Right forelimb (tissue), 1 donor: ENCODE data around the gene MBD6.

ENCODE experiments used
- DNase-seq: peaks from one replicate; pipeline ENCODE4 v3.0.0-alpha.2; 2018

The MBD6 gene

DNA sequence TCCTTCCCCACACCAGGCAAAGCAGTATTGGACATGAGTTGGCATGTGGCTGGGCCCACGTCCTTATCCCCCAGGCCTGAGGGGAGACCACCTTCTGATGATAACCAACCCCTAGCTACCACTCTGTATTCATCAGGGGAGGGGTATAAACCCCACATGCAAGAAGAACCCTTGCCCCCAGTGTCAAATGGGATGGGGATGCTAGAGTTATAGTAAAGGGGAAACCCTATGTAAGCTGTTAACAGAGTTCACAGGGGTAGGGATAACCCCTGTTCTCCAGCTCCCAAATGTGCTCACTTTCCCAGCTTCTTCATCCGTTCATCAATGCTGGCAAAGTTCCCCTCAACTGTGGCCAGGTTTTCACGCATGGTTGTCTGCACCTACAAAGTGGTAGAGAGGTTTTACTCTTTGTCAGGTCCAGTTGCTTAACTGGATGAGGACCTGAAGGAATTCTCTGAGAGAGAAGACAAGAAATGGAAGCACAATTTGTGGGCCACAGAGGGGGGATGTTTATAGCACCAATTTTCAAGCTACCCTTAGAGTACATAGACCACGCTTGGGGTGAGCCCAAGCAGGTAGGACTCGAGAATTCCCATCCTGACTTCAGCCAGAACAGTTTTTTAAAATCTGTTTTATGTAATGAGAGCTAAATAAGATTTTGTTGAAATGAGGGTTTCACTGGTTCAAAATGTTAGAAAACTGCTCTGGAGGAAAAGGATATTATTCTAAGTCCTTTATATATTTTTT lies 7.9 kb downstream of the MBD6 start:
- no peak for DNase-seq

DNA sequence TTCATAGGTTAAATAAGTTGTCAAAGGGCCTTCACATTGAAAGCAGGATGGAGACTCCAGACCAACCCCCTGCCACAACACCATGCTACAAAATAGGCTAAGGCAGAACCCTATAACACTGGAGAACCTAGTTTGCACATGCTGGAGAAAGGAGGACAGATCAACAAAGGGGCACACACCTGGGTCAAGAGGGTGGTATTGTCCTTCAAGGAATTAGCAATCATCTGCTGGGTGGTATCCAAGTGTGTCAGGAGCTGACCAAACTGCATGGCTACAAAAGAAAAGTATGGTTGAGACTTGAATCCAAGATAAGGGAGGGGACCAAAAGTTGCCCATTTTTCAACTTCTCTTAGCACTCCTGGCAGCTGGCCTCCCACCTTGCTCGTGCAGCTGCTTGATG lies 9.2 kb downstream of the MBD6 start:
- no peak for DNase-seq

DNA sequence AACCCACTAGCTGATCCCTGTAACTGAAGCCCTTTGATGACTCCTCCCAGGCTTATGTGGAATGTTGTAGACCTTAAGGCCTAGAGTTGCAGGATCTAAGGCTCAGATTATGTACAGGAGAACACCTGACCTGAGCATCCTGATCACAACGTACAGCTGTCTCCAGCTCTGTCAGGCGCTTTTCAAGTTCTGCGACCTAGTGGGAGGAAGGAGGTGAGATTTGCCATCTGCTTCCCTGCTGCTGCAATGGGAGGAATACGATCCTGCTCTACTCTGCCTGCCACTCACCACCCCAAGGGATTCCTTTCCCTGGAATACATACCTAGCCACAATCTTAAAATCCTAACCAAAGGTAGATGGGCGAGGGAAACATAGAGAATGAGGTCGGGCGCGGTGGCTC lies 10.5 kb downstream of the MBD6 start:
- no peak for DNase-seq

DNA sequence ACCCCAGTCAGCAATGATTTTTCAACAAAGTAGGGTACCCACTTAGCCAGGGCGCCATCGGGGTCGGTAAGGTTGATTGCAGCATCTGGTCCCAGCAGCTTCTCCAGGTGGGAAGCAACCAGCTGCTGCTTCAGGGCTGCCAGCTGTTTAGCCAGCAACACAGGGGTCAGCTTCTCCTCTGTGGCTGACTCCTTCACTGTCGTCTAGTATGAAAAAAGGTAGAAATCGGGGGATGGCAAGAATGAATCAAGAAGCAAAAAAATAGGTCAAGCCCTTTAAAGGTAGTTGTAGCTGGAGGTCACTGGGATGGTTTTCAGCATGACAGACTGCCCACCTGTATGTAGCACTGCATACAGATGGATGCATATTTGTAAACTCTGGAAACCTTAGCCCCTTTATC lies 11.6 kb downstream of the MBD6 start:
- no peak for DNase-seq

DNA sequence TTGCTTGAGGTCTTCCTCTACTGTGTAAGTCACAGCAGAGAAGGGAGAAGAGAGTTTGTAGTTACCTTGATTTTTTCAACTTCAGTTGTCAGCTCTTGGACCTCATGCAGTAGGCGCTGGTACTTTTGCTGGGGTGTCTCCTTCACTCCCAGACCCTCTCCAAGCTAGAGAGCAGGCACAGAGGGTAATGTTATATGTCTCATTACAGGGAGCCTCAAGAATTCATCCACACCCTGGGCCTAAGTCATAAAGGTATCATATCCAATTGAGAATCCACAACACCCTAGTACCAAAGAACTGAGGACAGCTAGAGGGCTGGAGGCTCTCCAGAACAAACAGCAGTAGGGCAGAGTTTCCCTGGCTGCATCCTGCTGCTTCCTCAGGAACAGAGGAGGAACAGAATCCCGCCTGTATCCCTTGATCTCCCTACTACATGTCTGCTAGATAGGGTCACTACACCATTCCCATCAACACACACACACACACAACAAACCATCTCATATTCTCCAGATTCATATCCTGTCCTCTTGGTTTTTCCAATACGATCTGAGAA lies 12.4 kb downstream of the MBD6 start:
- DNase-seq = no peak

DNA sequence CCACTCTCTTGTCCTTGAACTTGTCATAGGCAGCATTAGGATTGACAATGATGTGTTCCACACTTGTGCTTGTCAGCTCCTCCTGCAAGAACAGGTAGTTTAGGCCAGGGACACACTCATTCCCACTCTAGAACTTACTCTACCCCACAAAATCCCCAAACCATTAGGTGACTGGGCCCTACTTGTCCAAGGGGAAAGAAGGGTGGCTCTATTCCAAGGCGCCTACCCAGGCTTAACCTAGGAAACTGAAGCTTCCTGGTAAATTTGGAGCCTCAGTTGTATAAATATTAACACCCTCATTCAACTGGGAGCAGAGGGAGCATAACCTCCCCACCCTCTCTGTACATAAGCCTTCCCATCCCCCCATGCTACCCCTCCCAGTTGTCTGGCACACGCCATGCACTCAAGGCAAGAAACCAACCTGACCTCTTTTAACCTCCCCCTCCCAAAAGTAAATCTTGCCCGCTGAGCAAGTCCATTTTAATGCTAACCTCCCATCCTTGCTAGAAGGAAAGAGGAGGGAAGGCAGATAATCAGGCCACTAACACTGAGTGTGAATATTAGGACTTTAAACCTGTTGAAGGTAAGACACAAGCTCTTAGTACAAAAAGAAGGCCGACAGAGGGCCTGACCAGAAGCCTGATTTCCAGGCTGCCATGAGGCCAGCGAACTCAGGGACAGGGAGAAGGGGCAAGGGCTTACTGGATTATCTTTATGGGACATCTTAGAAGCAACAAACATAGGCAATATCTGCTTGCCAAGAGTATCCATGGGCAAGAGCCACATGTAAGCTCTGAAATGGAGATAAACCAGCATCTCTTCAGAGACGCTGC lies 13.4 kb downstream of the MBD6 start:
- DNase-seq = no peak

DNA sequence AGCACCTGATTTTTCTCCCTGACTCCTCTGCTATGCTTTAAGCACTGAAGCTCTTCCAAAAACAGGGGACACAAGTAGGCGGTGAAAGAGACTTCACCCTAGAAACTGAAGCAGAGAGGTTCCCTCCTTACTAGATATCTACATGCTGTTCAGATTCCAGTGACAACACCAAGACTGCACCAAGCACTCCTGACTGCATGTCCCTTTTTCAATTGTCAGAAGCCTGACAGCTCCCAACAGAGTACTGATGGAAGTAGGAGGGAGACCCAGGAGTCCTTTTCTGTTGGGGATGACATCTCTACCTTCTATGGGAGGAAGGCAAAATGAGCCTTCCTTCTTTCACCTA lies 13.9 kb downstream of the MBD6 start:
- no peak for DNase-seq

DNA sequence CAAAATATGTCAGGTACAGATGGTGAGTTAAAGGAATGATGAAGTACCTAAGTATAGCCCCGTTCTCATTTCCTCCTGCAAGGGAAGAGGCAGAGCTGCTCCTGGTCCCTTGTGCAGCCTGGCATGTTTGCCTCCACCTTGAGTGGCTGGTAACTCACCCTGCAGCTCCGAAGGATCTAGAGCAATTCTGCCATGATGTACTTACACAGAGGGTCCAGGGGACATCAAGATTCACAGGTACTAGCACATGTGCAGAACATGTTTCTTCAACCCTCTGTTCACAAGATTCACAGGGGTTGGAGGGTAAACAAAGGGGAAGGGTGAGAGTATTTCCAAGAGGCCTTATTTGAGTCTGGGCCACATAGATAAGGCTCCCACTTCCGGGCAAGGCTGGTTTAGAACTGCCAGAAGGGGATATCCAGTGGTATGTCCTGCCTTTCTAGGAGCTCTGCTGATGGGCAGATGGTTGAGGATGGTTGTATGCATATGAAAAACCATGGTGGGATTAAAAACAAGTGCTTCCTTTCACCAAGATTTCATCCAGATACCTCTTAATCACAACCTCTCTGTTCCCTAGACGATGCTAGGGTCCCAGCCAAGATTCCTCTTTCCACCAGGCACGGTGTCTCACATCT lies 16.6 kb downstream of the MBD6 start:
- no peak for DNase-seq

DNA sequence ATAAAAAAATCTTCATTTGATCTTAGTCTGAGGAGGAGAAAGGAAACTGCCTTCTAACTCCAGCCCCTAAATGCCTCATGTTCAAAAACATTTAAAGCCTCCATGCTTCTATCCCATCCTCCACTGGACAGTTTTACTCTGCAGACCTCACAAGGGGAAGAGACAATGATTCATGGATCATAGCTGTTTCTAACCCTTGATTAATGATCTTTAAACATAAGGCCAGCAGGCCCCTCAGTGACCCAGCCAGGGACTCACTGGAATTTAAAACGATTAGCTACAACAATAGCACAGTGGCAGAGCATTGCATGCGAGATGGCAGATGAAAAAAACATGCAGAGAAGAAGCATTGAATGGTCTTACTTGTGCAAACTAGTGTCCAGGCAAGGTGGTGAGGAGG lies 18.4 kb downstream of the MBD6 start:
- no peak for DNase-seq

DNA sequence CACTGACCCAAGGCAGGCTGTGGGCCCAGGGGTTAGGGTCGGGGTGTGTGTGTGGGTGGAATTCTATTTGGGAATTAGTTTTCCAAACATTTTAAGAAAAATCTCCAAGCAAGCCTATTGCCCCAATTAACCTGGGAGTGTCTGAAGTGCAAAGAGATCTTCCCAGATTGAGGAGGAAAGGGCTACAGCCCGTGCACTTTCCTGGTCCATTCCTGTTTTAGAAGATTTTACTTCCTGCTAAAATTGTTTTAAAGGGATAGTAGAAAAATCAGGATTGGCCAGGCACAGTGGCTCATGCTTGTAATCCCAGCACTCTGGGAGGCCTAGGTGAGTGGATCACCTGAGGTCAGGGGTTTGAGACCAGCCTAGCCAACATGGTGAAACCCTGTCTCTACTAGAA lies 19.1 kb downstream of the MBD6 start:
- DNase-seq = no peak

DNA sequence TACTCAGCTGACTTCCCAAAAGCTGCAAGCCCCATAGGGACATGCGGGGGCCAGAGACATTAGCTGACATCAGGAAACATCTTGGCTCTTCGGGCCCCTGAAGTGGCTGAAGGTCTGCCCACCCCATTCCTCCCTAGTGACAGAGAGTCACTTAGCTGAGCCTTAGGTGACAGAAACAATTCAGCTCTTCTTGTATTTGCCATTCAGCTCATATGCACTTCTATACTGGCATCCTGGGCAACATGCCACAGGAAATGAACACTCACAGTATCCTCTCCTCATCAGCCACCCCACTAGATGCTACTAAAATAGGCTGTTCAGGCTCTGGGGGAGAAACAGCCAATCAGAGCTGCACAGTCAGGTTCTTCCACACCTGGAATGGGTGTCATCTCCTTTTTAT lies 21.0 kb downstream of the MBD6 start:
- no peak for DNase-seq

DNA sequence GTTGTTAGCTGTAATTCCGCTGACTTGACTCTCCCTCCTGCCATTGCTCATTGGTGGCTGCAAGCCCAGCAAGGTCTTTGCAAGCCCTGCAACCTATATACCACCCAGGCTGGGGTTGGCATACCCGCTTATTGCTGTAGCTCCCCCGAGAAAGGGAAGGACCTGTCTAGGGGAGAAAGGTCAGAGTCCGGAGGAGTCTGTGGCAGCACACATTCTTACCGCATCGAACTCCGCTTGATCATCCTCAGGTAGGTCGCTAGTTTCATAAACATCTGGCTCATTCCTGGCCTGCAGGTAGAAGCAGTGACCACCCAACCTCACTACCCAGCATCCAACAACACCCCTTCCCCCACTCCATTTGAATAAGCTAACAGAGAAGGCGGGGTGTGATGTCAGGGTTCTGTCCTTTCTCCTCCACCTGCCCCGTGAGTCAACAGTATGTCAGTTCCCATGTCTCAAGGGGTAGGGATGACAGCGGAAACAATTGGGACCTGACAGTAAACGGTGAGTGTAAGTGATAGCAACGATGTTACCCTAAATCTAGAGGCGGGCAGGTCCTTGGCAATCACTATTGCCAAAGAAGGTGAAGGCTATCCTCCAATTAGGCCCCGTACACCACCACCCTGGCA lies 23.3 kb downstream of the MBD6 start:
- no peak for DNase-seq

DNA sequence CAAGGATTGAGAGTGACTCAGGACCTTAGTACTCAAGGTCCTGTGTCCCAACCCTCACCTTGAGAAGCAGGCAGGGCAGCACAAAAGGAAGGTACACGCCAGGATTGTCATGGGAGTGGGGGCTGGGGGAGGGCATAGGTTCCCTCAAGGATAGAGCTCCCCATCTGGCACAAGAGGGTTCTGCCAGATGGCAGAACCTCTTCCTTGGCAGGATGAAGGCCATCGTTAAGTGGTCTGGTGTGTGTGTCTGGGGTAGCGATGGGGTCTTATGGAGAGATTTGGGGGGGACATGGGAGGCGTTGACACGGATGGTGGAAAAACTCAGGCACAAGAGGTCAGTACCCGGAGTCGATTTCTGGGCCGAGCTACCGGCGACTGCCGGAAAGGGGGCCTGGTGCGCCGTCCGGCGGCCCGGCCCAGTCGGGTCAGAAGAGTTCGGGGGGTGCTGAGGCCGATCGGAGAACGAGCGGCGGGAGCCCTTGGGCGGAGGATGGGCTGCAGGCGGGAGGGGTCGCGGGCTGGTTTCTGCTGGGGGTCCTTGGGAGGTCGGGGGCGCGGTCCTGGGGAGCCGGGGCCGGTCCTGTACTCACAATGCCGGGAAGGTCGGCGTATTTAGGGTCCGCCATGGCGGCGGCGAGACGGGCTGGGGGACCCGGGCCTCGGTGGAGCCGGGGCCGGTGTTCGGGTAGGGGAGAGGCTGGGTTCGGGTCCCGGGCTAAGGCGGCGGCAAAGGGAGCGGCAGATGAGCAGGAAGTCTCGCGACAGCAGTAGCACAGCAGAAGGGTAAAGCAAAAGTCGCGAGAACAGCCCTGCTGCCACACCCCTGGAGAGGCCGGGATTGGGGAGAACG lies 24.0 kb downstream of the MBD6 start, which contains the start of gene DCTN2:
Gene DCTN2, minus strand, starts transcription at position 755 of the 850 bp plus-strand sequence. Its CDS starts 129 bp downstream, at position 626.
- peak; percentile 97 for DNase-seq

DNA sequence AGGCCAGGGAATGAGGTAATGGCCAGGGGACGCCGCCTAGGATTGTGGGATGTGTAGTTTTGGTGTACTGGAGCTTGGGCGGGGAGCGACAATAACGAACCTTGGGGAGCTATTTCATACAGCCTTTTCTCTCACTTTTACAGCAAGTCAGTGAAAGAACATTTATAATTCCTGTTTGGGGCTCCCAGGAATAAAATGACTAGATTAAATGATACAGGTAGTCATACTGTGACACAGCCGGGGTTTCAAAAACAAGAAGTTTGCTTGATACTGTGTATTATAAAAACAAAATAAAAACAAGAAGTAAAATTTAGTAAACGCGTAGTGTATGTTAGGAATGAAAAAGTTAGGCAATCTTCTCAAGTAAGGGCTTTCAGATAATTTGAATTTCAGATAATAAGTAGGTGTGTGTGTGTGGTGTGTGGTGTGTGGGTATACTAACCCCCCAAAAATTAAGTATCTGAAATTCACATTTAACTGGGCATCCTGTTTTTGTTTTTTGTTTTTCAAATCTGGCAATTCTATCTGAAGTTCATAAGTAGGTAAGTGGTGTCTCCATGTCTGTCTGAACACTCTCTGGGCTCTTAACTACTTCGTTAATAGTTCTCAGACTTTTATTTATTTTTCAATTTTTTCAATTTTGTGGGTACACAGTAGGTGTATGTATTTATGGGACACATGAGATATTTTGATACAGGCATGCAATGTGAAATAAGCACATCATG lies 24.8 kb downstream of the MBD6 start:
- no peak for DNase-seq

DNA sequence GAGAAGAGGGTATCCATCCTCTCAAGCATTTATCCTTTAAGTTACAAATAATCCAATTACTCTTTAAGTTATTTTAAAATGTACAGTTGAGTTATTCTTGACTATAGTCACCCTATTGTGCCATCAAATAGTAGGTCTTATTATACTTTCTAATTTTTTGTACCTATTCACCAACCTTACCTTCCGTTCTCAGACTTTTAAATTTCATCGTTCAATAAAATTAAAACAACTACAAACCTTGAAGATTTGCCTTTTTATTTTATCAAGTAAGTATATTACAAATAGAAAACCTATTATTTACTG lies 25.3 kb downstream of the MBD6 start:
- no peak for DNase-seq

DNA sequence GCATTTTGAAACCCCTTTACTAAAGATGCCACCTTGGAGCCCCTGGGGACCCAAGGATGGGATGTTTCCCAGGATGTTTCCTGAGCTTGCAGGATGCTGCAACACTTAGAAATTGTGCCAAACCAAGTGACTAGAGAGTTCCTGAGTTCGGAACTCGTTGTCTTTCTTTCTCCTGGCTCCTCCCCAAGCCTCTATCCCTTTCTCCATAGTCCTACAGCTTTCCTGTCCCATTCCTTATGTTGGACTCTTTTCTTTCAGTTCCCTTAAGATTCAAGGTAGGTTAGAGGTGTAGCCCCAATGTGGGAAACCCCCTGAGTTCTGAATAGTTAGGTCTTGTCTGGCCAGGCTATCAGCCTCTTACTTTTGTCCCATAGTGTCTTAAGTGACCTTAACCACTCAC lies 25.9 kb downstream of the MBD6 start:
- DNase-seq = no peak

DNA sequence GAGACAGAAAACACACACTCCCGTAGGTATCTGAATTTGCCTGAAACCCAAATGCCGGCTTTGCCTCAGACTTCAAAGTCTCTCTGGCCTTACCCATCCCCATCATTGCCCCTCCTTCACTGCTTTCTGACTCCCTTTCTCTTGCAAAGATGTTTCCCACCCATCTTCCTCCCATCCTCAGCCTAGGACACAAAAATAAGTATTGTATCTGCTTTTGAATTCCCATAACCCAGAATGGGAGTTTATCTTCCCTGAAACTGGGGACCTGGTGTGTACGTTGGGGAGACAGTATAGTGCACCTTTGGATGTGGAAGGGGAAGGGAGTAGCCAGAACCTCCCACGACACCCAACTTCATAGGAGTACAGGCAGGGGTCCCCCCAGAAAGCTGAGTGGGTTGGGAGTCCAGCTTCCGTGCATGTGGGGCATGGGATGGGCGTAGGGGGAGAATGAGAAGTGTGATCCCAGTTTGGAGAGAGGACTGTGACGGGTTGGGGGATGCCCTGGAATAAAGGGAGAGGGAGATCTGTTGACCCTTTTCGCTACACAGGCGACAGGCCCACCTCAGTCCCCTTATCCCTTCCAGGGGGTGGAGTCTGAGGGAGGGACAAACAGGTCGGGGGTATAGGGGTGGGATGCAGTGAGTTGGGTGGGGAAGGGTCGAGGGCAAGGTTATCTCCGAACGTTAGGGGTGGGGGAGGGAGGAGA lies 26.7 kb downstream of the MBD6 start:
- no peak for DNase-seq

DNA sequence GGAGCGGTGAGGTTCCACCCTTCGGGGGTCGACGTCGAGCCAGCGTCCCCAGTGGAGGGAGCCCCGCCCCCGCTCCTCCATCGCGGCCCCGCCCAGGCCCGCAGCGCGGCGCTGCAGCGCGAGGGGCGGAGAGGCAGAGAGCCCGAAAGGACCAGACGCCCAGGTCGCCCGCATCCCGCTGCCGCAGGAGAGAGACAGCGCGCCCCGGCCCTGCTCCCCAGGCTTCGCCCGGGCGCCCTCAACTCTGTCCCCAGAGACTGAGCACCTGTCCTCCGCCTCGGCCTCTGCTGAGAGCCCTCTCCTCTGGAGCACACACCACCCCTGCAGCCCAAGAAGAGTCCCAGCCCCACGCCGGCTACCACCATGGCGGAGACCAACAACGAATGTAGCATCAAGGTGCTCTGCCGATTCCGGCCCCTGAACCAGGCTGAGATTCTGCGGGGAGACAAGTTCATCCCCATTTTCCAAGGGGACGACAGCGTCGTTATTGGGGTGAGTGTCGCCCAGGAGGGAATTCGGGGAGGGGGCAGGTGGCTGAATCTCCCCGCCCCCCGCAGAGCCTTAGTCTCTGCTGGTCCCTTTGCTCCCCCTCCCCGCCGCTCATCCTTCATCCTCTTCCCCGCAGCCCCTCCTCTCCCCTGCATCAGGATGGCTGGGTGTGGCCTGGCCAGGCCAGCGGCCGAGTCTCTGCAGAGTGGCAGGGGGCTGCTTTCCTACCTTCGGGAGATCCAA lies 27.5 kb downstream of the MBD6 start, which contains the start of gene KIF5A:
Gene KIF5A, plus strand, starts transcription at position 136 of the 732 bp plus-strand sequence. Its CDS starts 228 bp downstream, at position 364.
- no peak for DNase-seq

DNA sequence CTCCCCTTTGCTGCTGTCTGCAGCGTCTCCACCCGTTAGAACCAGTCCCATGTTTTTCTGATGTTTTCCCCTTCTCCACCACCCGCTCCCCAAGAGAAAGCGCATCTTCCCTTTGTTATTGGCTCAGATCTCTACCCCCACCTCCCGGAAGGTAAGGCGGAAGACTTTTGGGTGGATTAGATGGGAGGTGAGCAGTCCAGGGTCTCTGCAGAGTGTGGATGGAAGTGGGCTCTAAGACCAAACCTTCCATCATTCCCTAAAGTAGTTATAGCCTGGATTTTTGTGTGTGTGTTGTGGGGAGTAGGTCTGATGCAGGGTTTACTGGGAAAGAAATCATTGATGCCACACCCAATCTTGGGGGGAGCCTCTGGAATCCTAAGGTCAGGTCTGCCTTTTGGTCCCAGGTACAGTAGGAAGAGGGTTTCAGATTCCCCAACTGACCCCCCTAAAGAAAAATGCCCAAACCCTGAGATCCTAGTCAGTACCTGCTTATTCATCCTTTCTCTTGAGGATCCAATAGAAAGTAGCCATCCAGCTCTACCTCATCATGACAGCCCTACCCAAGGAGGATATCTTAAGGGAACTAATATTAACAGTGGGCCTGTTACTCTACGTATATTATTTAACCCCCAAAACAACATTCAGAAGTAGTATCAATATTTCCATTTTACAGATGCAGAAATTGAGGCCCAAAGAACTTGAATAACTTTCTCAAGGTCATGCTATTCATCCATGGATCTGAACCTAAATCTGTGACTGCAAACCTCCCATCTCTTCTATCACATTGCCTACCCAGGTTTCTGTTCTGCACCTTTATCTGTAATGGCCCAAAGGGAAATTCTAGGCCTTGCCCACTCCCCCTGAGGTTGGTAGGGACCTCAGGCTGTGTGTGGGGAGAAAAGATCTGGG lies 28.3 kb downstream of the MBD6 start:
- no peak for DNase-seq
